Measurements from ENCODE around the gene PIN4. TPM values are rescaled to one million over a fixed set of nuclear protein-coding genes. Genes with fewer than 3 reads are reported as not detected.

The PIN4 gene
- total RNA-seq, 1 donor from 2014 or later = 12.5 TPM

DNA sequence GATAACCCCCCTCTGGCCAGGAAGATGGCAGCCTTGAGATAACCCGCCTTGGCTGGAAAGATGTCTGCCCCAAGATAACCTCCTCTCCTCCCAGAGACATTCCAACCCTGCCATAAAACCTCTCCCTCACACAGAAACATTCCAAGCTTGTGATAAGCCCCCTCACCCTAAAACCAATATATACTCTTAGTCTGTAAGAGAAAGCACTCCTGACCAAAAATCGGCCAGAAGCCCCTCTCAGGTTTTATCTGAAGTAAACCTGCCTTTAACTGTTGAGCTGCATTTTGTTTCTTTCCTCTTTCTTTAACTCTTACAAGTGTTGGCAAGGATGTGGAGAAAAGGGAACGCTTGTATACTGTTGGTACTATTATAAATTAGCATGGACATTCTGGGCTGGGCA lies 48.7 kb downstream of the PIN4 start:
- Histone ChIP-seq H3K4me3 (no peak overlapping the region), H3K9me3 (replicated peaks) (no peaks in the 10 kb centered on the region), H3K4me1 (no peaks in the 10 kb centered on the region), H3K36me3 (no peaks in the 10 kb centered on the region), H3K27me3 (ENCODE audit: low read depth) (no peaks in the 10 kb centered on the region), H3K27ac (replicated peaks) (no peak overlapping the region)
- intact Hi-C loops (cut with micrococcal nuclease) = no loop called here
- no peak for DNase-seq
- no peak for TF ChIP-seq CTCF (IDR thresholded peaks at IDR 0.05; ENCODE audit: borderline replicate concordance)

GRCh38 chrX:72236841-72237240 lies 55.3 kb downstream of the PIN4 start:
- no peak for TF ChIP-seq CTCF (IDR thresholded peaks at IDR 0.05; ENCODE audit: borderline replicate concordance)
- intact Hi-C loops (cut with micrococcal nuclease) = no loop called here
- Histone ChIP-seq H3K27ac (replicated peaks) (no peak overlapping the region), H3K27me3 (ENCODE audit: low read depth) (no peaks in the 10 kb centered on the region), H3K9me3 (replicated peaks) (no peaks in the 10 kb centered on the region), H3K36me3 (no peaks in the 10 kb centered on the region), H3K4me3 (no peak overlapping the region), H3K4me1 (peaks cover 3% of the 10 kb centered on the region)
- DNase-seq = no peak

DNA sequence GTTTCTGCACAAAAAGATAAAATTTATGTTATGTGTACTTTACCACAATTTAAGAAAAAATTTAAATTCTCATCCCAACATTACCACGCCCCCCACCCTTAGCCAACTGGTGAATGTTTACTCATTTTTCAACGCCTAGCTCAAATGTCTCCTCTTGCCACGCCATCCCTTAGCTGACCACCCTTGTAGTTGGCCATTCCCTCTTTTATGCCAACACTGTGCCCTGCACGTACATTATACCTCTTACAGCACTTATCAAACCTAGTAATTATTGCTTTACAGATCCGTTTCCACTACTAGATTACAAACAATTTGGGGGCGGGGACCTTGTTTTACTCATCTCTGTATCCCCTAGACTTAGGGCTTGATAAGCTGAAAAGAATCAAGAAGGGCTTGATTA lies 56.6 kb downstream of the PIN4 start:
- DNase-seq = no peak
- H3K9me3 ChIP-seq (replicated peaks) = no peaks in the 10 kb centered on the region
- no peak for TF ChIP-seq CTCF (IDR thresholded peaks at IDR 0.05; ENCODE audit: borderline replicate concordance)
- H3K4me3 ChIP-seq = no peak overlapping the region
- peaks cover 3% of the 10 kb centered on the region for H3K4me1 ChIP-seq
- no peaks in the 10 kb centered on the region for H3K36me3 ChIP-seq
- intact Hi-C loops (cut with micrococcal nuclease) = no loop called here
- H3K27me3 ChIP-seq (ENCODE audit: low read depth) = no peaks in the 10 kb centered on the region
- H3K27ac ChIP-seq (replicated peaks) = no peak overlapping the region

GRCh38 chrX:72238721-72239475 lies 57.3 kb downstream of the PIN4 start, which contains the start of gene ERCC6L:
ERCC6L (minus strand) TSS chrX:72239027; CDS start chrX:72238911, 116 bp downstream.
- TF ChIP-seq CTCF (IDR thresholded peaks at IDR 0.05; ENCODE audit: borderline replicate concordance) = no peak
- Histone ChIP-seq H3K36me3 (no peaks in the 10 kb centered on the region), H3K4me3 (peak within 1 kb of the TSS; percentile 60), H3K27me3 (ENCODE audit: low read depth) (no peaks in the 10 kb centered on the region), H3K9me3 (replicated peaks) (no peaks in the 10 kb centered on the region), H3K27ac (replicated peaks) (peak within 1 kb of the TSS; percentile 55), H3K4me1 (peaks cover 3% of the 10 kb centered on the region)
- intact Hi-C loops (cut with micrococcal nuclease) = no loop called here
- DNase-seq = peak; percentile 85

DNA sequence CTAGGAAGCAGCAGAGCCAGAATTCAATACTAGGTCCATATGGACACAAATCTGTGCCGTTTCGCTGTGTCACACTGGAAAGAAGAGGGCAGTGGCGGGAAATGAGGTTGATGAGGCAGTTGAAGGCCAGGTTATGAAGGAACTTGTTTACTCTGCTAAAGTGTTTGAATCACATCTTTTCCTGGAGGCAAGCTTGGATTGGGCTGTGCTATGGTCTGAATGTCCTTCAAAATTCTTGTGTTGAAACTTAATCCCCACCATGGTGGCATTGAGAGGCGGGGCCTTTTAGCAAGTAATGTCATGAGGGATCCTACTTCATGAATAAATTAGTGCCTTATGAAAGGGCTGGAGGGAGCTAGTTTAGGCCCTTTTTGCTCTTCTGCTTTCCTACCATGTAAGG lies 59.4 kb downstream of the PIN4 start:
- TF ChIP-seq CTCF (IDR thresholded peaks at IDR 0.05; ENCODE audit: borderline replicate concordance) = no peak
- peaks cover 3% of the 10 kb centered on the region for H3K4me1 ChIP-seq
- H3K27me3 ChIP-seq (ENCODE audit: low read depth) = no peaks in the 10 kb centered on the region
- DNase-seq = no peak
- no peaks in the 10 kb centered on the region for H3K9me3 ChIP-seq (replicated peaks)
- intact Hi-C loops (cut with micrococcal nuclease) = no loop called here
- H3K4me3 ChIP-seq = no peak overlapping the region
- H3K36me3 ChIP-seq = no peaks in the 10 kb centered on the region
- no peak overlapping the region for H3K27ac ChIP-seq (replicated peaks)
